ENCODE data around the gene KDM4C. TPM values are rescaled to one million over a fixed set of nuclear protein-coding genes. Genes with fewer than 3 reads are reported as not detected.

KDM4C gene
- total RNA-seq, 1 experiment from 2014 or later = 16.8 TPM

DNA sequence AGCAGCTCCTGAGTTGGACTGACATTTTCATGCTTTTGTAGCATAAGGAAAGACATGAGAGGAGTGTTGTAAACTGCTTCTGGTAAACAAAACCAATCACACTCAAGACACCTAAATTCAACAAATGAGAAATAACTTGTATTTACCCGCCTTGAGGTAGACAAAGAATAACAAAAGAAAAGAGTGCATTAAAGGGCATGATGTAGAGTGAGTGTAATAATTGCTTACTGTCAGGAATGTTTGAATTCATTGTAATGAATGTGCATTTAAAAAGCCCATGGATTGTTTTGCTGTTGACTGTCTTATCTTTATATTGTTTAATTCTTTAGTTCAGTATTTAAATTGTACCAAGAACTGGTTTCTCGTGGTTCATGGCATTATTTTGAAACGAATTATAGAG, 61.8 kb downstream of the KDM4C start:
- CTCF ChIA-PET = no interaction called here
- RAD21 ChIA-PET (ENCODE audit: low non-redundant PET in 1 of 2, low total read pairs in 2 of 2, uncharacterized antibody in 2 of 2, unreplicated experiment in 2 of 2) = no interaction called here
- BruUV-seq (replicated peaks) = no TSS peak
- H3K27me3 ChIP-seq (ENCODE audit: insufficient read depth, low read length) = no peaks in the 10 kb centered on the region
- POLR2A ChIA-PET = no interaction called here
- H3K4me3 ChIP-seq (replicated peaks in 1 of 2; ENCODE audit: low read depth in 1 of 2, low read length in 2 of 2) = no peak overlapping the region
- H3K4me2 ChIP-seq (ENCODE audit: low read length) = no peak overlapping the region
- H3K9me2 ChIP-seq (ENCODE audit: insufficient read depth) = no peaks in the 10 kb centered on the region
- DNase-seq (ENCODE audit: low read depth, low spot score) (no peak), ATAC-seq (no peak)
- H3K36me3 ChIP-seq (ENCODE audit: control insufficient read depth in 1 of 2, insufficient read depth in 2 of 2, low read length in 2 of 2) = no peaks in the 10 kb centered on the region; a peak in 1 of 4 replicates
- no peaks in the 10 kb centered on the region for H3K4me1 ChIP-seq (ENCODE audit: control insufficient read depth in 1 of 2, insufficient read depth in 2 of 2, low read length in 2 of 2)
- no peak overlapping the region for H2AFZ ChIP-seq (ENCODE audit: low read depth, low read length, poor library complexity, severe bottlenecking)
- H3K9ac ChIP-seq (ENCODE audit: low read length) = no peak overlapping the region
- no peaks in the 10 kb centered on the region for H4K20me1 ChIP-seq (ENCODE audit: insufficient read depth)
- TF ChIP-seq ZNF274 (IDR thresholded peaks at IDR 0.05; ENCODE audit: low read depth, low read length) (no peak), RAD21 (IDR thresholded peaks at IDR 0.05; ENCODE audit: low read depth) (no peak), ZFX (IDR thresholded peaks at IDR 0.05) (no peak), CTCF (IDR thresholded peaks at IDR 0.05 in 2 of 3, conservative IDR thresholded peaks at IDR 0.05 in 1 of 3; ENCODE audit: borderline replicate concordance in 1 of 3, insufficient read depth in 1 of 3, low read depth in 2 of 3, low read length in 2 of 3) (no peak), ELF1 (IDR thresholded peaks at IDR 0.05; ENCODE audit: borderline replicate concordance, low read depth) (no peak), EZH2 (IDR thresholded peaks at IDR 0.05) (no peak), TCF7L2 (IDR thresholded peaks at IDR 0.05; ENCODE audit: borderline replicate concordance, extremely low read depth, insufficient read depth, insufficient read length) (no peak), FOSL1 (IDR thresholded peaks at IDR 0.05; ENCODE audit: low read depth) (no peak)
- TF ChIP-seq, protein P1, sequence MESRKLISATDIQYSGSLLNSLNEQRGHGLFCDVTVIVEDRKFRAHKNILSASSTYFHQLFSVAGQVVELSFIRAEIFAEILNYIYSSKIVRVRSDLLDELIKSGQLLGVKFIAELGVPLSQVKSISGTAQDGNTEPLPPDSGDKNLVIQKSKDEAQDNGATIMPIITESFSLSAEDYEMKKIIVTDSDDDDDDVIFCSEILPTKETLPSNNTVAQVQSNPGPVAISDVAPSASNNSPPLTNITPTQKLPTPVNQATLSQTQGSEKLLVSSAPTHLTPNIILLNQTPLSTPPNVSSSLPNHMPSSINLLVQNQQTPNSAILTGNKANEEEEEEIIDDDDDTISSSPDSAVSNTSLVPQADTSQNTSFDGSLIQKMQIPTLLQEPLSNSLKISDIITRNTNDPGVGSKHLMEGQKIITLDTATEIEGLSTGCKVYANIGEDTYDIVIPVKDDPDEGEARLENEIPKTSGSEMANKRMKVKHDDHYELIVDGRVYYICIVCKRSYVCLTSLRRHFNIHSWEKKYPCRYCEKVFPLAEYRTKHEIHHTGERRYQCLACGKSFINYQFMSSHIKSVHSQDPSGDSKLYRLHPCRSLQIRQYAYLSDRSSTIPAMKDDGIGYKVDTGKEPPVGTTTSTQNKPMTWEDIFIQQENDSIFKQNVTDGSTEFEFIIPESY (IDR thresholded peaks at IDR 0.05; ENCODE audit: extremely low read depth, insufficient replicate concordance, low read length) = no peak
- intact Hi-C loops (cut with micrococcal nuclease) = no loop called here
- H3K79me2 ChIP-seq (ENCODE audit: insufficient read depth, low read length) = no peaks in the 10 kb centered on the region
- no peak overlapping the region for H3K27ac ChIP-seq (ENCODE audit: low read depth, low read length)
- no peaks in the 10 kb centered on the region for H3K9me3 ChIP-seq (ENCODE audit: control insufficient read depth in 1 of 2, insufficient read depth in 1 of 2, low read depth in 1 of 2, low read length in 2 of 2)
